IMR-90 (cell line): ENCODE results near the gene CRYBA2. TPM values are rescaled to one million over a fixed set of nuclear protein-coding genes. Genes with fewer than 3 reads are reported as not detected.

Experiments used
- ATAC-seq: fragments of 200-7000 bp; cut with Tn5 transposase; 2 replicates; pipeline ENCODE4 v1.9.1; 2020; ENCODE audit warnings: low read depth, mild to moderate bottlenecking, moderate library complexity
- BruUV-seq: library from RNA; stranded (reverse); fragments of 400-500 nt; replicated peaks from 2 replicates; lab custom pipeline; 2021; lab: Mats Ljungman, UMichigan
- CTCF ChIA-PET: fragments of 300-600 bp; formaldehyde crosslinking; extraction: SDS; loops from one replicate; lab custom pipeline; 2021; ENCODE audit warnings: antibody characterized with exemption; lab: Yijun Ruan, JAX
- POLR2A ChIA-PET: fragments of 300-600 bp; sonication (Branson Sonifier 250); formaldehyde crosslinking; loops from one replicate; lab custom pipeline; 2022; ENCODE audit warnings: antibody characterized with exemption; ENCODE audit not compliant: unreplicated experiment; lab: Charles Lee
- DNase-seq: peaks from one replicate; pipeline ENCODE4 v3.0.0; 2013
- H2AFZ ChIP-seq: replicated peaks from 2 replicates; pipeline ENCODE3; 2013; ENCODE audit warnings: low read length, mild to moderate bottlenecking; ENCODE audit not compliant: poor library complexity
- H2AK5ac ChIP-seq: 2 replicates; pipeline ENCODE4 v1.6.1; 2013; ENCODE audit warnings: low read depth, low read length, inconsistent platforms
- H2AK9ac ChIP-seq: replicated peaks from 2 replicates; pipeline ENCODE3; 2013; ENCODE audit warnings: mild to moderate bottlenecking, low read depth, low read length, moderate library complexity; ENCODE audit not compliant: poor library complexity
- H2BK120ac ChIP-seq: 2 replicates; pipeline ENCODE4 v1.6.1; 2013; ENCODE audit warnings: low read depth, low read length, inconsistent platforms
- H2BK15ac ChIP-seq: 3 replicates; pipeline ENCODE4 v1.6.1; 2013; ENCODE audit warnings: low read depth, low read length, inconsistent platforms
- H2BK20ac ChIP-seq: 2 replicates; pipeline ENCODE4 v1.6.1; 2013; ENCODE audit warnings: low read depth, mild to moderate bottlenecking, inconsistent platforms, low read length, moderate library complexity
- H2BK5ac ChIP-seq: 2 replicates; pipeline ENCODE4 v1.6.1; 2013; ENCODE audit warnings: mild to moderate bottlenecking, low read depth, low read length, inconsistent platforms; ENCODE audit not compliant: poor library complexity, severe bottlenecking
- H3K14ac ChIP-seq: replicated peaks from 2 replicates; pipeline ENCODE4 v1.6.1; 2013; ENCODE audit warnings: low read depth, low read length, inconsistent platforms
- H3K18ac ChIP-seq: 2 replicates; pipeline ENCODE4 v1.6.1; 2013; ENCODE audit warnings: low read depth, low read length, control low read depth
- H3K23ac ChIP-seq: 2 replicates; pipeline ENCODE4 v1.6.1; 2013; ENCODE audit warnings: low read depth, low read length, inconsistent platforms
- H3K27ac ChIP-seq: 2 replicates; pipeline ENCODE4 v1.5.1; 2013; ENCODE audit warnings: mild to moderate bottlenecking, control low read depth, low read length; ENCODE audit not compliant: insufficient read depth
- H3K27me3 ChIP-seq: 2 replicates; pipeline ENCODE4 v1.6.1; 2013; ENCODE audit warnings: low read length; ENCODE audit not compliant: control insufficient read depth, insufficient read depth
- H3K36me3 ChIP-seq: 2 replicates; pipeline ENCODE4 v1.6.1; 2013; ENCODE audit warnings: low read length, mixed read lengths; ENCODE audit not compliant: control insufficient read depth, insufficient read depth
- H3K4ac ChIP-seq: 2 replicates; pipeline ENCODE4 v1.6.1; 2013; ENCODE audit warnings: low read depth, low read length, inconsistent platforms
- H3K4me1 ChIP-seq: 2 replicates; pipeline ENCODE4 v1.6.1; 2013; ENCODE audit warnings: low read length, mixed read lengths; ENCODE audit not compliant: control insufficient read depth, insufficient read depth
- H3K4me2 ChIP-seq: 2 replicates; pipeline ENCODE4 v1.6.1; 2013; ENCODE audit warnings: low read depth, mild to moderate bottlenecking, control low read depth, low read length, moderate library complexity
- H3K4me3 ChIP-seq: 2 replicates; pipeline ENCODE4 v1.5.1; 2013; ENCODE audit warnings: low read depth, mild to moderate bottlenecking, control low read depth, low read length, moderate library complexity; ENCODE audit not compliant: insufficient read depth
- H3K56ac ChIP-seq: 2 replicates; pipeline ENCODE4 v1.6.1; 2013; ENCODE audit warnings: low read length, inconsistent platforms; ENCODE audit not compliant: insufficient read depth; ENCODE audit errors: extremely low read depth
- H3K79me1 ChIP-seq, 2 experiments: 2 replicates each; pipeline ENCODE4 v1.6.1; 2013; ENCODE audit warnings: low read length in 2 of 2, inconsistent platforms in 1 of 2, low read depth in 1 of 2
- H3K9ac ChIP-seq: 2 replicates; pipeline ENCODE4 v1.6.1; 2013; ENCODE audit warnings: low read depth, low read length, control low read depth
- H3K9me1 ChIP-seq: 2 replicates; pipeline ENCODE4 v1.6.1; 2013; ENCODE audit warnings: low read length, inconsistent platforms; ENCODE audit not compliant: insufficient read depth
- H3K9me3 ChIP-seq: 2 replicates; pipeline ENCODE4 v1.6.1; 2013; ENCODE audit warnings: low read length; ENCODE audit not compliant: control insufficient read depth, insufficient read depth
- H4K20me1 ChIP-seq: 2 replicates; pipeline ENCODE4 v1.6.1; 2013; ENCODE audit warnings: low read length, inconsistent platforms; ENCODE audit not compliant: insufficient read depth
- H4K5ac ChIP-seq: 2 replicates; pipeline ENCODE4 v1.6.1; 2013; ENCODE audit warnings: mild to moderate bottlenecking, low read depth, low read length, control low read depth
- H4K8ac ChIP-seq, 2 experiments: 2 replicates each; pipeline ENCODE4 v1.6.1; 2013; ENCODE audit warnings: low read depth in 2 of 2, low read length in 2 of 2, control low read depth in 1 of 2, inconsistent platforms in 1 of 2
- H4K91ac ChIP-seq: 2 replicates; pipeline ENCODE4 v1.6.1; 2013; ENCODE audit warnings: low read depth, low read length, inconsistent platforms; ENCODE audit not compliant: insufficient read depth
- BHLHE40 ChIP-seq: fragments of 150-350 bp; IDR thresholded peaks from 2 replicates; pipeline ENCODE4 v1.6.1; 2016; ENCODE audit warnings: mild to moderate bottlenecking, low read depth, low read length
- CHD1 ChIP-seq: IDR thresholded peaks from 2 replicates; pipeline ENCODE4 v1.6.1; 2012; ENCODE audit warnings: low read depth, low read length, improper control_type of control experiment
- CTCF ChIP-seq: conservative IDR thresholded peaks from 2 replicates; pipeline ENCODE4 v1.5.1; 2012; ENCODE audit warnings: mild to moderate bottlenecking, low read depth, low read length, improper control_type of control experiment
- FOS ChIP-seq: fragments of 150-350 bp; IDR thresholded peaks from 2 replicates; pipeline ENCODE4 v1.6.1; 2016; ENCODE audit warnings: low read depth, low read length
- MAFK ChIP-seq: IDR thresholded peaks from 2 replicates; pipeline ENCODE4 v1.6.1; 2012; ENCODE audit warnings: low read depth, low read length, improper control_type of control experiment
- MAZ ChIP-seq: IDR thresholded peaks from 2 replicates; pipeline ENCODE4 v1.6.1; 2012; ENCODE audit warnings: low read depth, mild to moderate bottlenecking, low read length, improper control_type of control experiment, moderate library complexity, borderline replicate concordance
- MXI1 ChIP-seq: IDR thresholded peaks from 2 replicates; pipeline ENCODE4 v1.6.1; 2012; ENCODE audit warnings: low read depth, mild to moderate bottlenecking, low read length, moderate library complexity, borderline replicate concordance
- NFE2L2 ChIP-seq: fragments of 150-350 bp; IDR thresholded peaks from 2 replicates; pipeline ENCODE4 v1.6.1; 2016; ENCODE audit warnings: low read depth, mild to moderate bottlenecking, low read length
- RCOR1 ChIP-seq: IDR thresholded peaks from 2 replicates; pipeline ENCODE4 v1.6.1; 2012; ENCODE audit warnings: mild to moderate bottlenecking, low read length, improper control_type of control experiment; ENCODE audit not compliant: insufficient replicate concordance
- SMC3 ChIP-seq: fragments of 150-350 bp; IDR thresholded peaks from 2 replicates; pipeline ENCODE4 v1.6.1; 2016; ENCODE audit warnings: low read depth, mild to moderate bottlenecking, antibody characterized with exemption, low read length, moderate library complexity
- WGBS, 2 experiments: methylation state at CpG; one replicate each; pipeline versions ENCODE4 v1.1.5 to v1.1.7; 2013; ENCODE audit warnings: missing lambda C conversion rate in 2 of 2; ENCODE audit not compliant: insufficient read length in 1 of 2; ENCODE audit errors: extremely low coverage in 2 of 2; 5-methylcytosine and 5-hydroxymethylcytosine counted together
- dilution Hi-C: fragments of 300-500 bp; cut with HindIII; formaldehyde crosslinking; loops from one replicate; pipeline ENCODE4 v1.14.3; 2018; ENCODE audit warnings: low sequenced_read_pairs; ENCODE audit not compliant: unreplicated experiment
- in situ Hi-C: fragments of 300-500 bp; cut with MboI; formaldehyde crosslinking; loops from 3 replicates; pipeline ENCODE4 v1.14.3; 2019; ENCODE audit warnings: low sequenced_read_pairs, inconsistent platforms, mixed read lengths
- intact Hi-C: fragments of 100-400 bp; cut with micrococcal nuclease; formaldehyde crosslinking; loops from 2 replicates; pipeline ENCODE4 v1.10.0; 2022
- polyA plus RNA-seq, 3 experiments: library from polyadenylated mRNA; depleted of rRNA; stranded (reverse); fragments of >200 nt; gene quantifications; 2 replicates each; pipeline ENCODE4 v1.2.3, GENCODE V29; 2012; ENCODE audit warnings: low replicate concordance in 1 of 3
- total RNA-seq: library from RNA; depleted of rRNA; stranded (reverse); fragments of >200 nt; gene quantifications from 2 replicates; pipeline ENCODE4 v1.2.3, GENCODE V29; 2012
- TF ChIP-seq, protein P1 (sequence below): fragments of 150-350 bp; IDR thresholded peaks from 2 replicates; pipeline ENCODE4 v1.6.1; 2016; ENCODE audit warnings: low read depth, mild to moderate bottlenecking, low read length, moderate library complexity, borderline replicate concordance

Gene CRYBA2
- total and polyA plus RNA-seq, 2 of the 4 experiments (the other 2 are of a cell fraction), result not detected

GRCh38 chr2:218999021-218999880 is 6.0 kb upstream of the CRYBA2 start (continued):
- TF ChIP-seq CHD1, result no peak

DNA sequence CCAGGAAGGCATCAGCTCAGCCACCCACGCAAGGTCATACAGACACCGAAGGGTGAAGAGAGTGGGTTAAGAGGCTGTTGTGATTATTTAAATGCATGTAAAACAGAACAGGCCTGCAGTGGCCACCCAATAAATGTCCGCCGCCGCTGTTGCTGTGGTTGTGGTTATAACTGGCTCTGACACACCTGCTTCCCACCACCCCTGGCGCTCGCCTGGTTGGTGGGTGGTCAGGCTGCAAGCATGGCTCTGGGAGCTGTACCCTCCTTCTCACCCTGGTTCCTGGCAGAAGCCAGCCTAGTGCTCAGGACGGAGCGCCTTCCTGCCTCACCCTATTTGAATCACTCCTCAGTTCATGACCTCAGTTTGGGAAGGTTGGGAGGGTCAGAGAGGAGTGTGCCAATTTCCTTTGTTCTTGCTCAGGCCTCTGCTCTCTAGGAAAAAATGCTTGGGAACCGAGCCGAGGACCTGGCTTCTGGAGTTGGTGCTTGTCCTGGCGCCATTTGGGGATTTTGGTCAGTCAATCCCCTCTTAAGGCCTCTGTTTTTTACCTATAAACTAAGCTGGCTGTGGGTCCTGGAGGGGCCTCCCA is 5.3 kb upstream of the CRYBA2 start:
- WGBS, 2 experiments, result no CpG with 5 or more reads among the region's 12 CpGs
- H3K9ac ChIP-seq, result no peak overlapping the region
- H4K5ac ChIP-seq, result no peak overlapping the region
- ChIA-PET CTCF (no interaction called here), POLR2A (interaction anchor here (0.6 kb wide), 1 partner anchor 381 kb away, joined by 3 read pairs; no protein-coding TSS in a partner anchor)
- no peaks in the 10 kb centered on the region for H3K36me3 ChIP-seq
- intact Hi-C loops (no loop called here), dilution Hi-C loops (no loop called here), in situ Hi-C loops (no loop called here)
- H3K23ac ChIP-seq, result no peak overlapping the region
- no peak overlapping the region for H3K14ac ChIP-seq
- H2AK9ac ChIP-seq, result no peak overlapping the region
- no TSS peak for BruUV-seq
- no peak overlapping the region for H2AFZ ChIP-seq
- no peak overlapping the region for H2AK5ac ChIP-seq
- no peaks in the 10 kb centered on the region; the same call in 1 of the 2 replicates for H3K4me1 ChIP-seq
- no peak overlapping the region for H4K91ac ChIP-seq
- no peak overlapping the region for H2BK15ac ChIP-seq
- H3K4ac ChIP-seq, result no peak overlapping the region
- H3K27ac ChIP-seq, result no peak overlapping the region
- no peaks in the 10 kb centered on the region; the same call in 1 of the 2 replicates for H4K20me1 ChIP-seq
- H3K56ac ChIP-seq, result no peak overlapping the region
- no peak overlapping the region for H3K4me2 ChIP-seq
- H3K4me3 ChIP-seq, result no peak overlapping the region
- no peak overlapping the region for H2BK5ac ChIP-seq
- ATAC-seq (no peak), DNase-seq (no peak)
- no peak overlapping the region for H2BK120ac ChIP-seq
- H2BK20ac ChIP-seq, result no peak overlapping the region
- H3K18ac ChIP-seq, result no peak overlapping the region
- no peaks in the 10 kb centered on the region for H3K9me1 ChIP-seq
- H3K79me1 ChIP-seq, result no peaks in the 10 kb centered on the region
- H3K27me3 ChIP-seq, result peaks cover 85% of the 10 kb centered on the region
- H3K9me3 ChIP-seq, result no peaks in the 10 kb centered on the region; the same call in 1 of the 2 replicates
- no peak overlapping the region for H4K8ac ChIP-seq
- TF ChIP-seq NFE2L2, result no peak
- no peak for TF ChIP-seq RCOR1
- no peak for TF ChIP-seq CHD1
- no peak for TF ChIP-seq SMC3
- TF ChIP-seq MAFK, result no peak
- TF ChIP-seq CTCF, result no peak
- TF ChIP-seq MAZ, result no peak
- TF ChIP-seq, protein P1, sequence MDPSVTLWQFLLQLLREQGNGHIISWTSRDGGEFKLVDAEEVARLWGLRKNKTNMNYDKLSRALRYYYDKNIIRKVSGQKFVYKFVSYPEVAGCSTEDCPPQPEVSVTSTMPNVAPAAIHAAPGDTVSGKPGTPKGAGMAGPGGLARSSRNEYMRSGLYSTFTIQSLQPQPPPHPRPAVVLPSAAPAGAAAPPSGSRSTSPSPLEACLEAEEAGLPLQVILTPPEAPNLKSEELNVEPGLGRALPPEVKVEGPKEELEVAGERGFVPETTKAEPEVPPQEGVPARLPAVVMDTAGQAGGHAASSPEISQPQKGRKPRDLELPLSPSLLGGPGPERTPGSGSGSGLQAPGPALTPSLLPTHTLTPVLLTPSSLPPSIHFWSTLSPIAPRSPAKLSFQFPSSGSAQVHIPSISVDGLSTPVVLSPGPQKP, result no peak
- TF ChIP-seq FOS, result no peak
- TF ChIP-seq BHLHE40, result no peak
- TF ChIP-seq MXI1, result no peak
